GM19025 (cell line): ENCODE results near the gene TMEM109.

Source experiments
- ATAC-seq: cut with Tn5 transposase; IDR thresholded peaks from one replicate; pipeline ENCODE4 v1.9.1; 2021; ENCODE audit warnings: mild to moderate bottlenecking, low read depth, moderate library complexity; ENCODE audit not compliant: unreplicated experiment

TMEM109 gene

GRCh38 chr11:60924906-60925853, 11.2 kb downstream of the TMEM109 start:
- ATAC-seq: no peak

- no peak for ATAC-seq
These were observed 11.9 kb downstream of the TMEM109 start for GRCh38 chr11:60925868-60926267.

- ATAC-seq: no peak
These were observed 12.5 kb downstream of the TMEM109 start for GRCh38 chr11:60926500-60926899.

GRCh38 chr11:60927061-60927592, 13.2 kb downstream of the TMEM109 start:
- no peak for ATAC-seq

- ATAC-seq: no peak
These were observed 13.6 kb downstream of the TMEM109 start for GRCh38 chr11:60927600-60927999.

GRCh38 chr11:60928563-60929001, 14.6 kb downstream of the TMEM109 start:
- ATAC-seq: no peak

GRCh38 chr11:60929764-60930163, 15.8 kb downstream of the TMEM109 start:
- ATAC-seq: no peak

- ATAC-seq: no peak
These were observed 16.4 kb downstream of the TMEM109 start for GRCh38 chr11:60930394-60930793.

GRCh38 chr11:60931917-60932316, 18.0 kb downstream of the TMEM109 start:
- no peak for ATAC-seq

- ATAC-seq: no peak
These were observed 18.8 kb downstream of the TMEM109 start for GRCh38 chr11:60932605-60933356.

GRCh38 chr11:60933416-60934123, 19.6 kb downstream of the TMEM109 start:
- ATAC-seq: no peak

- ATAC-seq: no peak
These were observed 20.3 kb downstream of the TMEM109 start for GRCh38 chr11:60934124-60934789.

- ATAC-seq: no peak
These were observed 21.0 kb downstream of the TMEM109 start for GRCh38 chr11:60934790-60935605.

- no peak for ATAC-seq
These were observed 21.9 kb downstream of the TMEM109 start for GRCh38 chr11:60935676-60936442.

- no peak for ATAC-seq
These were observed 22.6 kb downstream of the TMEM109 start for GRCh38 chr11:60936467-60937143.

GRCh38 chr11:60937144-60937527, 23.2 kb downstream of the TMEM109 start:
- no peak for ATAC-seq

GRCh38 chr11:60937811-60938210, 23.9 kb downstream of the TMEM109 start:
- no peak for ATAC-seq

GRCh38 chr11:60938500-60938899, 24.5 kb downstream of the TMEM109 start:
- ATAC-seq: no peak
